ENCODE measurements around the gene OR10G8. TPM values are rescaled to one million over a fixed set of nuclear protein-coding genes. Genes with fewer than 3 reads are reported as not detected.

The OR10G8 gene
- total RNA-seq, 1 experiment from 2014 or later, result not detected

- Mint-ChIP-seq H3K9me3 (no peaks in the 10 kb centered on the region), H3K36me3 (ENCODE audit: insufficient read depth in 1 of 3, low read depth in 3 of 3) (no peaks in the 10 kb centered on the region), H3K27ac (no peak overlapping the region), H3K4me1 (peaks cover 0 to 5% of the 10 kb centered on the region in 2 experiments; a peak in 1 of 4 replicates), H3K27me3 (ENCODE audit: low read depth) (no peaks in the 10 kb centered on the region), H3K4me3 (no peak overlapping the region)
- Histone ChIP-seq H3K79me2 (ENCODE audit: insufficient read depth, low read length) (no peaks in the 10 kb centered on the region), H3K14ac (ENCODE audit: insufficient read depth, low read length) (no peak overlapping the region), H3K18ac (ENCODE audit: insufficient read length, low read depth, low read length) (no peak overlapping the region), H3K56ac (ENCODE audit: insufficient read length, low read depth, low read length) (no peak overlapping the region), H2BK120ac (ENCODE audit: low read depth, low read length, poor library complexity, severe bottlenecking) (no peak overlapping the region), H3K79me1 (ENCODE audit: insufficient read depth, low read depth, low read length, poor library complexity, severe bottlenecking) (no peaks in the 10 kb centered on the region), H3K27me3 (ENCODE audit: insufficient read depth, low read length) (no peaks in the 10 kb centered on the region), H4K5ac (ENCODE audit: insufficient read length, low read depth, low read length) (no peak overlapping the region), H3K23ac (ENCODE audit: insufficient read length, low read depth, low read length) (no peak overlapping the region), H3K4me2 (ENCODE audit: insufficient read depth, insufficient read length, low read length) (no peak overlapping the region), H2BK15ac (ENCODE audit: low read depth, low read length) (no peak overlapping the region), H2AK5ac (ENCODE audit: insufficient read length, low read length) (no peak overlapping the region), H3K9me3 (ENCODE audit: control insufficient read depth, low read depth, low read length) (no peaks in the 10 kb centered on the region), H3T11ph (ENCODE audit: low read length) (no peak overlapping the region), H3K9ac (ENCODE audit: extremely low read depth, insufficient read length, low read length) (no peak overlapping the region), H2BK20ac (ENCODE audit: low read depth, low read length, poor library complexity, severe bottlenecking) (no peak overlapping the region), H3K4me1 (ENCODE audit: insufficient read depth, low read length) (no peaks in the 10 kb centered on the region; the same call in 1 of the 2 replicates), H4K20me1 (ENCODE audit: control insufficient read depth, insufficient read depth, insufficient read length) (no peaks in the 10 kb centered on the region), H4K8ac (replicated peaks; ENCODE audit: insufficient read length, low read depth, low read length) (no peak overlapping the region), H2AFZ (ENCODE audit: low read length) (no peak overlapping the region), H4K91ac (ENCODE audit: insufficient read length, low read depth, low read length) (no peak overlapping the region), H3K4ac (ENCODE audit: low read depth, low read length) (no peak overlapping the region), H3K27ac (ENCODE audit: insufficient read length, low read depth, low read length) (no peak overlapping the region), H3K23me2 (ENCODE audit: insufficient read length, low read depth, low read length, poor library complexity, severe bottlenecking) (no peaks in the 10 kb centered on the region), H2BK12ac (ENCODE audit: insufficient read length, low read depth, low read length) (no peak overlapping the region), H2BK5ac (ENCODE audit: insufficient read length, low read length) (no peak overlapping the region)
- TF ChIP-seq, protein P1, sequence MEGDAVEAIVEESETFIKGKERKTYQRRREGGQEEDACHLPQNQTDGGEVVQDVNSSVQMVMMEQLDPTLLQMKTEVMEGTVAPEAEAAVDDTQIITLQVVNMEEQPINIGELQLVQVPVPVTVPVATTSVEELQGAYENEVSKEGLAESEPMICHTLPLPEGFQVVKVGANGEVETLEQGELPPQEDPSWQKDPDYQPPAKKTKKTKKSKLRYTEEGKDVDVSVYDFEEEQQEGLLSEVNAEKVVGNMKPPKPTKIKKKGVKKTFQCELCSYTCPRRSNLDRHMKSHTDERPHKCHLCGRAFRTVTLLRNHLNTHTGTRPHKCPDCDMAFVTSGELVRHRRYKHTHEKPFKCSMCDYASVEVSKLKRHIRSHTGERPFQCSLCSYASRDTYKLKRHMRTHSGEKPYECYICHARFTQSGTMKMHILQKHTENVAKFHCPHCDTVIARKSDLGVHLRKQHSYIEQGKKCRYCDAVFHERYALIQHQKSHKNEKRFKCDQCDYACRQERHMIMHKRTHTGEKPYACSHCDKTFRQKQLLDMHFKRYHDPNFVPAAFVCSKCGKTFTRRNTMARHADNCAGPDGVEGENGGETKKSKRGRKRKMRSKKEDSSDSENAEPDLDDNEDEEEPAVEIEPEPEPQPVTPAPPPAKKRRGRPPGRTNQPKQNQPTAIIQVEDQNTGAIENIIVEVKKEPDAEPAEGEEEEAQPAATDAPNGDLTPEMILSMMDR (conservative IDR thresholded peaks at IDR 0.05), result no peak
- DNase-seq, result no peak
- WGBS (ENCODE audit: extremely low coverage, insufficient read length, low lambda C conversion rate), result no CpG with 5 or more reads among the region's 1 CpG
Measured at GRCh38 chr11:124077266-124077665, 50.7 kb downstream of the OR10G8 start.
